Hematopoietic multipotent progenitor cell treated with erythropoietin and hydrocortisone succinate and interleukin-3 and kit ligand, for 4 days (in vitro differentiated cells): ENCODE measurements around the gene OSBPL3.
"Not testable (repeated sequence)": the region's sequence is repeated elsewhere in the genome, so short reads cannot be mapped to it uniquely, and the experiment has no call there.

Experiments used
- DNase-seq: peaks from one replicate; pipeline ENCODE4 v3.0.0-alpha.2; 2015

The OSBPL3 gene

DNA sequence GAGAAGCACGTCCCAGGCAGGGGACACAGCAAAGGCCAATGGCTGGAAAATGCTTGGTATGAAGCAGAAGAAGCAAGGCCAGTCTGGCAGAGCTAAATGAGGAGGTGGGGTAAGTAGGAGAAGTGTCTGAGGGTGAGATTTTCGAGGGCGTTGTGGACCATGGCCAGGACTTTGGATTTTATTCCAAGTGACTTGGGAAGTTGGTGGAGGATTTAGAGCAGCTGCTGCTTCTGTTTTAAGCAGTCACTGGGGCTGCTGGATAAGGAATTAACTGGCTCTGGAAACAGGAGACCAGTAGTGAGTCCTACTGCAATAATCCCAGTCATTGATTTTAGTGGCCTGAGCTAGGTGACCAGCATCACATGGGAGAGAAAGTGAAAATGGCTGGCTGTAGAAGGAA is 155.1 kb downstream of the OSBPL3 start:
- DNase-seq: no peak

DNA sequence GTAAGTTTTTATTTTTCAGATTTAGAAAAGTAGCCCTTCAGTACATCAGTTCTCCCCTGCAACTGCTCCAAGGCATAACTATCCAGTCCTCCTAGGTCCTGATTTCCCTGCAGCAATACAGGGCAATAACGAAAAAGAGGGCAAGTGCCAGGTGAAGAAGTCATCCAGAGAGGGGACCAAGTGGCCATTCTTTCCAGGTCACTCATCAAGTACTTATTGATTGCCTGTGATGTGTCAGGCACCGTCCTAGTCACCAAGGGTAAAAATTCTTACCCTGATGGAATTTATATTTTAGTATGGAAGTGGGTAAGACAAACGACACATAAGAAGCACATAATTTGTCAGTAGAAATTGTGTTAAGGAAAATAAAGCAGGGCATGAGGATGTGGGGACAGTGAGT is 155.6 kb downstream of the OSBPL3 start:
- DNase-seq: no peak

DNA sequence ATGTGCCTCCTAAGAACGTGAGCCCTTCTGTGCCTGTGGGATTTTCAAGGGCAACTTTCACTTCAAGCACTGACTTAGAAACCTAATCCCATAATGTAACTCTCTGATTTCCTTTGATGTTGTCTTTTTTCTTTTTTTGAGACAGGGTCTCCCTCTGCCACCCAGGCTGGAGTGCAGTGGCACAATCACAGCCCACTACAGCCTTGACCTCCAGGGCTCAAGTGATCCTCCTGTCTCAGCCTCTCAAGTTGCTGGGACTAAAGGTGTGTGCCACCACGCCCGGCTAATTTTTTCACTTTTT is 158.3 kb downstream of the OSBPL3 start:
- DNase-seq: no peak

DNA sequence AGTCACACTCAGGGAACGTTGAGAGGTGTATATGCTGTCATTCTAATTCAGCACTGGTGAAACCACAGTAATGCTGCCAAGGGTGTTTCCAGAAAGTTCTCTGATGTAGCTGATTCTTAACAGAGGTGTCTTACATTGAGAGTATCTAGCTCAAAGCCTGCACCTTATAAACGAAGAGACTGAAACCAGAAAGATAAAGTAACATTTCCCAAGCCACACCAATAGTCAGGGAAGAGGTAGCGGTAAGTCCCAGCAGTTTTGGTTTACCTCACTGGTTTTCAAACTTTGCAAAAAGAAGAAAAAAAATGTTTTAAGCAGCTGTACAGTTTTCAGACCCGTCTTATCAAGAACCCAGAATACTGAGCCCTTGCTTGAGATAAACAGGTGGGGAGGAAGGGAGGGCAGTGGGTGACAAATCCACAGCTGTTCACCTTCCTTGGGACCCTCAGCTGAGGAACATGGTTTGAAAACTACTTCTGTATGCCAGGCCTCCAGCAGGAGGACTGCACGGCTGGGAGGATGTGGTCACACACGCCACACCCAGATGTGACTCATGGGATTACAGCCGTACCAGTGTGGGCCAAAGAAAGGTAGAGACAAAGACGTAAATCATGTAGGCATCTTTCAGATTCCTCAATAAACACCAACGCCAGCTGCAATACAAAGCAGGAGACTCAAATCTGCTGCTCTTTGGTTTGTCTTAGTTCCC is 158.8 kb downstream of the OSBPL3 start:
- DNase-seq: peak; percentile 93

DNA sequence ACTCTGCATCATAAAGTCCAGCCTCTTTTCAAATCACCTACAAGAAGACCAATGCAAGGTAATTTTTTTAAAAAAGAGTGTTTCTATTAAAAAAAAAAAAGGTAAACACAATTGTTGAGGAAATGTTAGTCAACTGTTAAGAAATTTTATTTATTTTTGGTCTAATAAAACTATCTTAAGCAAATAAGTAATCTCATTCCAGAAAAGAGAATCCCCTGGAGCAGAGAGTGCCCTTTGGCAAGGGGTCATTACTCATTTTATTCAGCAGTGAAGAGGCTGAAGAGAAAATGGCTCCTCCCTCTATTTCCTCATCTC is 159.3 kb downstream of the OSBPL3 start:
- no peak for DNase-seq

DNA sequence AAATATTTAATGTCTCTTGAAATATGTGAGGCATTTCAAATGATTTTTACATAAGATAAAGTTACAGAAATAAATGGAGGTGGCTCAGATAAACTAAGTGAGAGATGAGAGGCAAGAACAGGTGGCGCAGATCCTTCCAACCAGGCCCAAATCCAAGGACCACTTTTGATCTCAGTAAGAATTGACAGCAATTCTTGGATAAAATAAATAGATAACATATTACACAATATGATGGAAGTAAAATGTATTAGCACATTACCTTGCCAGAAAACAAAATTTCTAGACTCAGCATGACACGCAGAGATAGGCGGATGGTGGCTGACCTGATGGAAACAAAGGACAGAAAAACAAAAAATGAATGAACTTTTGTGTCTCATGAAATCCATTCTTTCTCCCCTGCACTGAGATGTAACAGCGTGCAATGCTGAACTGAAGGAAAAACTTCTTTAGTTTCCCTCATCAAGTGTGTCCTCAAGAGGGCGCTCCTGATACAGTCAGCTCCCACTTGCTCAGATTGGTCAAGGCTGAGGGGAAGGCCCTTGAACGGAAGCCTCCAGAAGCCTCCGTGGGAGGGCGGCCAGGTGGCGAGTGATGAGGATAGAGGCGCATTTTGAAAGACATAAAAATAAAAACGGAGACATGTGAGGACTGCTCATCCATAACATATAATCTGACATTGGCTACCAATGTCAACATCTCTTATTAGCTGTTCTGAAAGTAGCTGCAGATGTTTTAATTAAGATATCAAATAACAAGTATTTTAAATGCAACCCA is 159.9 kb downstream of the OSBPL3 start:
- DNase-seq: peak; percentile 92

DNA sequence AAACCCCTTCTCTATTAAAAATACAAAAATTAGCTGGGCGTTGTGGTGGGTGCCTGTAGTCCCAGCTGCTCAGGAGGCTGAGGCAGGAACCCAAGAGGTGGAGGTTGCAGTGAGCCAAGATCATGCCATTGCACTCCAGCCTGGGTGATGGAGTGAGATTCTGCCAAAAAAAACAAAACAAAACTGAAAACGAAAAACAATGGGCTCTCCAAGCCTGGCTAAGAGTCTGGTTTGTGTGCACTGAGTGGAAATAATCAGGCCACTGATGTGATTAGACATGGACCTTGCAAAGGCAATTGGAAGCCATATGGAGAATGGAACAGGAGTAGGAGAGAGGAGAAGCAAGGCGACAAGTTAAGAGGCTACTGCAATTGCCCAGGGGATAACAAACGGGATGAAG is 162.6 kb downstream of the OSBPL3 start:
- no peak for DNase-seq

DNA sequence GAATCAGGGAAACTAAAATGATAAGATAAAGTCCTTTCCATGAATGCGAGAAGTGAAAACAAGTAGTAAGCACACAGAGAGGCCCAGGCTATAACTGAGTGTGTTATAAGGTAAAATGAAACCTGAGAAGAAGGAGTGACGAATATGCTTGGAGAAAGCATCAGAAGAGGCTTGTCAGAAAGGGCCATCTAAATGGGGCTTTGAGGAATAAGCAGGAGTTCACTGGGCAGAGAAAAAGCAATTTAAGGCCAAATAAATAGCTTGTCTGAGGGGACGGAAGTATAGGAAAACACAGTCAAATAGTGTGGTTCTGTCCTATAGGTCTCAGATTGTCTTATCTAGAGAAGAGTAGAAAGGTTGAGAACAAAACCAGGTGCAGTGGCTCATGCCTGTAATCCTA is 163.1 kb downstream of the OSBPL3 start:
- DNase-seq: no peak

DNA sequence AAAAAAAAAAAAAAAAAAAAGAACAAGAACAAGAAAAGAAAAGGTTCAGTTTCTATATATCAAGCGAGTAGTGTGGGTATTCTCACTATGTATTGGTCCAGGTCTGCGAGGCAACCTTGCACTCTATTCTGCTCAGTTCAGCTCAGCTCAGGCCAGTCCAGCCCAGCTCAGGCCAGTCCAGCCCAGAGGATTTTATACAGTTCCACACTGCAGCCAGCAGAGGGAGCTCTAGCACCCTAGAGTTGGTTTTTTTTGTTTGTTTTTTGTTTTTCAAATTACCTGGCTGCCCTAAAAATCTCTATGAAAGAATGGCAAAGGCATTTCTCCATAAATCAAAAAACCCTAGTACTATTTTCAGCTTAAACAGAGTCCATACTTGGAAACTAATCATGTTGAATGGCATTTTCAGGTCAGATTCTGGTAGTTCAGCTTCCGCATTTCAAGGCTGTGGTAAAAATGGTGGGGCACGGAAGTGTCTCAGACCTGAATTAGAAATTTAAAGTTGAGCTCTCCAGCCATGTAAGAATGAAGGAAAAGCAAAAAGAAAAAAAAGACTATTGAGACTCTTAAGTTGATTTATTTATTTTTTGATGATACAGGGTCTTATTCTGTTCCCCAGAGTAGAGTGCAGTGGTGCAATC is 167.6 kb downstream of the OSBPL3 start:
- DNase-seq: peak; percentile 67

DNA sequence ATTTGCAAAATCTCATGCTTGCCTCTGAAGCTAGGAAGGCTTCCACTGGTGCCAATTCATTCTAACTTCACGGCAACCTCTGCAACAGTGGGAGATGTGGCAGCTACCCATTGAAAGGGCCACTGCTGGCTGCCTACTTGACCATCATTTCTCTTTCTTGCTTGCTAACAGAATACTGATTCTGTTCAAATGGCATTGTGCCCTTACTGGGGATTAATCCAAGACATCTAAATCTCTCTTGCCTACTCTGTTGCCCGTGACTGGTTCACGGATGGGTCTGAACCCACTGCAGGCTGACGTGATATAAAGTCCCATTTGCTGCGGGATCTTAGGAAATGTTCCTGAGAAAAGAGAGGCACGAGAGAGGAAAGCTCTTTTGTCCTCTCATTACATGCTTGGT is 171.5 kb downstream of the OSBPL3 start:
- no peak for DNase-seq

DNA sequence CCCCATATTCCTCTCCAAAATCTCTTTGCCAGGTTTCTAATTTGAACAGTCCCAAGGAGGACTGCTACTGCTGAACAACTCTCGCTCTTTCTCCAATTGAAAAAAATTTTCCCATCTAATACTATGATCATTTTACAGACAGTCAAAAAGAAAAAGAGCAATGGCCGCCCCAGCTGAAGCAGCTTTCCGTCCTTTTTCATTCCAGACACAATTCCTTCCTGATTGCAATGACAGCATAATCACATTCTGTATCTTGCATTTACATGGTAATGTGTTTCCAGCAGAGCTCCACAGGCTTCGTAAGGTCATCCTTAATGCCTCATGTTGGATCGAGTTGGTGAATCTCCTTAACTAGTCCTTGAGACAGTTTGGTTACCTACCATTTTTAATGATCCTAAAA is 177.7 kb downstream of the OSBPL3 start:
- DNase-seq: no peak

DNA sequence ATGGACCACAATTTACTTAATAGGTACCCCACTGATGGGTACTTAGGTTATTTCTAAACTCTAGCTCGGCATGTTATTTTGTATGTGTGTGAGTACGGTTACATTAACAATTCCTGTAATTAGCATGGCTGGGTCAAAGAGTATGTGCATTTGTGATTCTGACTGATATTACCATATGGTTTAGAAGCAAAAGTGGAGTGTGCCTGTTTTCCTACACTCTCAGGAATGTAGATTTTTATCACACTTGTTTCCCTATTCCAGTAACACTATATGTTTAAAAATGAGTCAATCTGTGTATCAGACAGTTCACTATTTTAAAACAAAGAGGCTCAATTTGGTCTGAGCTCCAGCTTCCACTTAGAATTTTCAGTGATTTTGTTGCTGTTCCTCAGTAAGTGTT is 178.1 kb downstream of the OSBPL3 start:
- no peak for DNase-seq

DNA sequence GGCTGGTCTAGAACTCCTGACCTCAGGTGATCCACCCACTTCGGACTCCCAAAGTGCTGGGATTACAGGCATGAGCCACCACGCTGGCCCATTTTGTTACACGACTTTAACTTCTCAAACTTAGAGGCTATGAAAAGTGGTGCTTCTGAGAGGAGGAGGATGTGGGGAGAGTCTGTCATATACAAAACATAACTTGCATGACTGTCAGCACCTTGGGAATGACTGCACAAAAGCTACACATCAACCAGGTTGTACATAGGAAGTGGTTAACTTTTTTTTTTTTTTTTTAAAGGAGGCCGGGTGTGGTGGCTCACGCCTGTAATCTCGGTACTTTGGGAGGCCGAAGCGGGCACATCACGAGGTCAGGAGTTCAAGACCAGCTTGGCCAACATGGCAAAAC is 179.3 kb downstream of the OSBPL3 start:
- DNase-seq: no peak

DNA sequence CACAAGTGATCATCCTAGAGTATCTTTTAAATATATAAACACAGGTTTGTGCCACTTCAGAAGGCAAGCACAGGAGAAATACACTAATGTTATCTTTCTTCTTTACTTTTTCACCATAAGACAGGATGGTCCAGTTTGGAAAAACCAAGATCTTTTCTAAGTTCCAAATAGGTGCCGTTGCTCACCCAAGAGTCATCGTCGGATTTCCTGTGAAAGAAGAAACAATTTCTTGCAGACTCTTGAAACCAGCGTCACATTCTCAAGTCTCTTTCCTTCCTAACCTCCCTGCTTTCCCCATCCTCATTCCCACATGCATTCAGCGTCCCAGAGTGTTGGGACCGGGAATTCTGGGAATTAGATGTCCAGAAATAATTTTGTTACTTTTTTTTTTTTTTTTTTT is 179.9 kb downstream of the OSBPL3 start:
- DNase-seq: no peak

DNA sequence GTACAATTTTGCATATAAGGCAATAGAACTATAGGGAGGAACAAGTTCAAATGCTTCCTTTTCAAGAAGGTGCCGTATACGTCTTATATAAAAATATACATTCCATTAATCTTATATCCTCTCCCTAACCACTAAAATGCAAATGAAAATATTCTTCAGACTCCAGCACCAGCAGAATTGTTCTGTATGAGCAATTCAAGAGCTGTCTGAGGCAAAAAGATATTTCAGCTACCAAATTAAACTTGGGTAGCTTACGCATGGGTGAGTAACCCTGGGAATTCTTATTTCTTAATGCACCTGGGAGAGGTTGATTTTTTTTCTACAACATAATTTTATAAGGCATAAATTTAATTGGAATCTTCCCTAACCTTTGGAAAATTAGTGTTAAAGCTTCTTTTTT is 180.5 kb downstream of the OSBPL3 start:
- no peak for DNase-seq

DNA sequence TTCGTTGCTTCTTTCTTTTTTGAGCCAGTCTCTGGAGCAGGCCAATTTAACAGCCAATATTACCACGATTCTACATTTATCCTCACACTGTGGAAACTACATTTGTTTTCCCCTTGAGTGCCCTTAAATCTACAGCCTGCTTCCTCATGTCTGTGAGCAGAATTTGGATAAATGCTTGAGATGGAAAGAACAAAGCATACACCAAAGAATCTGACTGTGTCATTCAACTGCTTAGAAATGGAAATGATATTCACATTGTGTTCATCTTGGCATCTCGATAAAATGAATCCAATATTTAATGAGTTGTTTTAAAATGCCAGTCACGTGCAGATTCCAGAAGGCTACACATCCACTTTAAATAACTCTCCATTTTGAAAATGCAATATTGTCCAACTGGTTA is 181.7 kb downstream of the OSBPL3 start:
- DNase-seq: no peak

DNA sequence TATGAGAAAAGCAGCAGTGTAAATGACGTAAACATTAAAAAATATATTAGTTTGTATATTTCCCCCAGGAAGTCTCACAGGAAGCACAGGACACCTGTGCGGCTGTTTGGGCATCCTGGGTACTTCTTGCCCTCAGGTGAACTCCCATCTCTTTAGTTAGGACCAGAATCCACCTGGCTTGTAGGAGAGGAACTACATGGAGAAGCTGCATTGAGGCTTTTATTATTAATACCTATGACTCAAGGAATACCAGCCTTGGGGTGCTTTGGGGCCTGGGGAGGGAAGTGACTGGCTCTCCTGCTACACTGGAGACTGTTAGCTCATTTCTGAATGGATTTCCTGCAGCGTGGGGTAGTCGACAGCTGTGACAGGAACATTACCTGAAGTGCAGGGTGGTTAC is 182.7 kb downstream of the OSBPL3 start:
- DNase-seq: no peak

DNA sequence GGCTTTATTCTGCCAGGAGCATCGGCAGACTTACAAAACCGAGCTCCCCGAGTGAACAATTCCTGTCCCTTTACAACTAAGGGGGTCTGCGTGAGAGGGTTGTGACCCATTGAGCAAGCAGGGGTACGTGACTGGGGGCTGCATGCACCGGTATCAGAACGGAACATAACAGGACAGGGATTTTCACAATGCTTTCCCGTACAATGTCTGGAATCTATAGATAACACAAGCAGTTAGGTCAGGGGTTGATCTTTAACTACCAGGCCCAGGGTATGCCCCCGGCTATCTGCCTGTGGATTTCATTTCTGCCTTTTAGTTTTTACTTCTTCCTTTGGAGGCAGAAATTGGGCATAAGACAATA is 184.6 kb downstream of the OSBPL3 start:
- DNase-seq: no peak

DNA sequence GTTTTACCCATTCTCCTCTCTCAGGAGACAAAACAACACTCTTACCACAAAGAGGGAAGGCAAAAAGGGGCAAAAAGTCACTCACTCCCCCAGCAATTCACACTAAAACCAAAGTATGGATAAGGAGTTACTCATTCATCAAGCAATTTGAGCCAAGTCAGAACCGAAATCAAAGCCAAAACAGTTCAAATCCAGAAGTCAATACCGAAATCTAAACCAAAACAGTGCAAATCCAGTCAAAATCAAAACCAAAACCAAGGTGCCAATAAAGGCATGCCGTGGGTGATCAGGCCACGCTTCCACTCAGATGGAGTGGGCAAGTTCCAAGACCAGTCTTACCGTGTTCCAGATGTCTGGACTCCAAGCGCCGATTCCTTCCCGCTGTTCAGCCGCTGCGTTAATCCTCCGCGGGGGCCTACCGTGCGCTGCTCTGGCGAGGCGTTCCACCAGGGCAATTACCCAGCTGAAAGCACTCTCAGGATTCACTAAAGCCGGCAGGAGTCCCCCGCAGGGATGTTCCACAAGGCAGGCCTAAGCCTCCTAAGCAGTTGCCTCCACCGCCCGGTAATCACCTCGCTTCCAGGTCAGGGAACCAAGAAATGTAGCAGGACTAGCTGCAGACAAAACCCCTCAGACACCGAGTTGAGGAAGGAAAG is 185.1 kb downstream of the OSBPL3 start:
- not testable (repeated sequence) for DNase-seq

DNA sequence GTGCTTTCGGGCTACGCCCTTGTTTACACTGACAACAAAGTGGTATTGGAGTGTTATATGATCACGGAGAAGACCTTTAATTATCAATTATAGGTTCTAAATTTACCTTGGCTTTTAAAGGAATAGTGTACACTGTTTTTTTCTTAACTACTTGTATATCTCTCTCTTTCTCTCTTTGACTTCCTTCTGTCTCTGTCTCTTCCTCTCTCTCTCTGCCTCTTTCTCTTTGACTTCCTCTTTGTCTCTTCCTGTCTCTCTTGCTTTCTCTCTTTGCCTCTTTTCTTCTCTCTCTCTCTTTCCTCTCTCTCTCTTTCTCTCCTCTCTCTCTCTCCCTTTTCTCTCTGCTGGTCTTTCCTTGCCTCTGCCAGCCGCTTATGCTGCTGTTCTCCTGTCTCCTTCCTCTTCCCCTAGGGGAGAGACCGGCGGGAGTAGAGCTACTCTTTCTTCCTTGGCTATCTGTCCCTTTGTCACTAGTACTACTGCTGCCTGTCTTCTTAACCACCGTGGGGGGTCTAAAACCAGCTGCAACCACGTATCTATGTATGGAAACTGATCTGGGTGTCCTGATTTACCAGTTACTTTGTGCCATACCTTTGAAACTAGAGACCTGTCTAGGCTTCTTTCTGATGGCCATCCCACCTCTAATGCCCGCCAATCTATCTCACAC is 185.9 kb downstream of the OSBPL3 start:
- DNase-seq: peak; percentile 26

DNA sequence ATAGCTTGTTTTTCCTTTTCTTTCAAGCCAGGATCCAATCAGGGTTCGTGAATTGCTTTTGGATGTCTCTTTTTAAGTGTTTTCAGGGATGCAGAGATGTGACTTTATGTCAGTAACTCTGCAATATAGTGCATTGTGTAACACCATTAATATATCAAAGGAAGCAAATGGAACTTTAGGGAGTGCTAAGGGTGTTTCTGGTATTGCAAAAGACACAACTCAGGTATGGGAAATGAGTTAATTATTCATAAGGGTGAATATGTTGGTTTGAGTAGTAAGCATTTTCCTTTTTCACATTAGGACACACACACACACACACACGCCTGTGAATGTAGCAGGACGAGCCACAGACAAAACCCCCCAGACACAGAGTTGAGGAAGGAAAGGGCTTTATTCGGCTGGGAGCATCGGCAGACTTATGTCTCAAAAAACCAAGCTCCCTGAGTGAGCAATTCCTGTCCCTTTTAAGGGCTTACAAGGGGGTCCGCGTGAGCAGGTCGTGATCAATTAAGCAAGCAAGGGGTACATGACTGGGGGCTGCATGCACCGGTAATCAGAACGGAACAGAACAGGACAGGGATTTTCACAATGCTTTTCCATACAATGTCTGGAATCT is 190.9 kb downstream of the OSBPL3 start:
- DNase-seq: no peak

DNA sequence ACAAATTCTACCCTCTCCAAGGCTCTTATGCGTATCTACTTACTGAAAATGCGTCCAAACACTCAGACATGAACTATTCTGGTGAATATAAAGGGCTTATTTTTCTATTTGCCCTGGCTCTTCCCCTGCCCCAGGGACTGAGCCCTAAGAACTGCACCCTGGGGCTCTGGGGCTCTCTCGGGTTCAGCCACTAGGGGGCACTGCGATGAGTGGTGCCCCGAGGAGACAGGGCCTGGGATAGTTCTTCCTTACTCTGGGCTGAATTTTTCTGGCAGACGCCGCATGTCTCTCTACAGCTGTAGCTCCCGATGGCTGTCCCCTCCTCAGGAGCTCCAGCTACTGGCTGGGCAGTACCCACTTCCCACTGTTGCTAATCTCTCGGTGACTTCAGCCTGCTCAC is 191.9 kb downstream of the OSBPL3 start:
- no peak for DNase-seq

DNA sequence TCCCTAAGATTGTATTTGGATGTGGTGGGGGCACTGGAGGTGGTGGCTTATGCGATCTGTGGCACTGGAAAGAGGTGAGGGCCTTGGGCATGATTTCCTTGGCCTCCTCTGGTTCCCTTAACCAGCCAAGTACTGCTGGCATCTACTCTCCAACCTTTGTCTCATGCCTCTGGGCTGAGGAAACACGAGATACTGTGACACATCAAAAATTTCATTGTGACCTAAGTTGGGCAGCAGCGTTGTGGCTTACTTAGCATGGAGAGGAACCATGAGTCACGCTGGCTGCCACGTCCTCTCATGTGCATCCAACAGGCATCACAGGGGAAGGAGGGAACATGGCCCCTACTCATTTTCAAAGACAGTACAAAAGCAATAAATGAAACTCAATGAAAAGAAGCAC is 193.0 kb downstream of the OSBPL3 start:
- DNase-seq: peak; percentile 90
